Measurements from ENCODE around the gene TMTC2.

Gene TMTC2

GRCh38 chr12:83018088-83018487, 331.4 kb downstream of the TMTC2 start:
- no peak for DNase-seq
- no peaks in the 10 kb centered on the region for H3K36me3 ChIP-seq
- no peak overlapping the region for H3K27ac ChIP-seq
- H3K9me3 ChIP-seq (ENCODE audit: severe bottlenecking) = no peaks in the 10 kb centered on the region
- no peak overlapping the region for H3K4me3 ChIP-seq (ENCODE audit: low read depth, low read length)
- TF ChIP-seq, protein P1, sequence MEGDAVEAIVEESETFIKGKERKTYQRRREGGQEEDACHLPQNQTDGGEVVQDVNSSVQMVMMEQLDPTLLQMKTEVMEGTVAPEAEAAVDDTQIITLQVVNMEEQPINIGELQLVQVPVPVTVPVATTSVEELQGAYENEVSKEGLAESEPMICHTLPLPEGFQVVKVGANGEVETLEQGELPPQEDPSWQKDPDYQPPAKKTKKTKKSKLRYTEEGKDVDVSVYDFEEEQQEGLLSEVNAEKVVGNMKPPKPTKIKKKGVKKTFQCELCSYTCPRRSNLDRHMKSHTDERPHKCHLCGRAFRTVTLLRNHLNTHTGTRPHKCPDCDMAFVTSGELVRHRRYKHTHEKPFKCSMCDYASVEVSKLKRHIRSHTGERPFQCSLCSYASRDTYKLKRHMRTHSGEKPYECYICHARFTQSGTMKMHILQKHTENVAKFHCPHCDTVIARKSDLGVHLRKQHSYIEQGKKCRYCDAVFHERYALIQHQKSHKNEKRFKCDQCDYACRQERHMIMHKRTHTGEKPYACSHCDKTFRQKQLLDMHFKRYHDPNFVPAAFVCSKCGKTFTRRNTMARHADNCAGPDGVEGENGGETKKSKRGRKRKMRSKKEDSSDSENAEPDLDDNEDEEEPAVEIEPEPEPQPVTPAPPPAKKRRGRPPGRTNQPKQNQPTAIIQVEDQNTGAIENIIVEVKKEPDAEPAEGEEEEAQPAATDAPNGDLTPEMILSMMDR (IDR thresholded peaks at IDR 0.05; ENCODE audit: low read depth, low read length) = no peak
- no peaks in the 10 kb centered on the region for H3K27me3 ChIP-seq (ENCODE audit: insufficient read depth, low read depth, severe bottlenecking)

DNA sequence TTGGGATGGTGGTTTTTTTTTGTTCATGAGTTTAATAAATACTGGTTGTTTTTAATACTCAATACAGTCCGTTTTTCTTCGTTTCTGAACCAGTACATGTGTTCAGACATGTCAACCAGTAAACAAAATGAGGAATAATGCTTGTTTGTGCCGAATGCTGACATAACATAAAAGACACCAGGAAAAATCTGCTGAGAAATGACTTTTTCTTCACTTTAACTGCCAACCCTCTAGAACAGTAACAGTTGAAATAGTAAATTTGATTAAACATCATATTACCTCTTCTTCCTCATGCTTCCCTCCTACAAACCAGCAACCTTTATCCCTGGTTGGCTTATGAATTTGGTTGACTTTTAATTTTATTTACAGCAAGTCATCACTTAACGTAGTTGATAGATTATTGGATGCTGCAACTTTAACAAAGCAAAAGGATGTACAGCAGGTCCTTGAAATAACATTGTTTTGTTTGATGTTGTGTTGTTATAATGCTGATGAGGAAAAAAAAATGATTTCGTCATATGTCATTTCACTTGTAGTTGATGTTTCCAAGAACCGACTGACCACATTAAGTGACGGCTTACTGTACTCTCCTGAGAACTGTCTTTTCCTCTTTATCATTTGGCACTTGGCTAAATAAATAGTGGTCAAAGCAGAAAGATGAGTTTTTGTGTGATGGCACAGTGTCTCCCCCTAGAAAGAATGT, 340.5 kb downstream of the TMTC2 start:
- TF ChIP-seq, protein P1 (IDR thresholded peaks at IDR 0.05; ENCODE audit: low read depth, low read length) = no peak
- H3K36me3 ChIP-seq = no peaks in the 10 kb centered on the region
- DNase-seq = no peak
- H3K27me3 ChIP-seq (ENCODE audit: insufficient read depth, low read depth, severe bottlenecking) = no peaks in the 10 kb centered on the region
- no peak overlapping the region for H3K27ac ChIP-seq
- H3K4me3 ChIP-seq (ENCODE audit: low read depth, low read length) = no peak overlapping the region
- H3K9me3 ChIP-seq (ENCODE audit: severe bottlenecking) = no peaks in the 10 kb centered on the region

DNA sequence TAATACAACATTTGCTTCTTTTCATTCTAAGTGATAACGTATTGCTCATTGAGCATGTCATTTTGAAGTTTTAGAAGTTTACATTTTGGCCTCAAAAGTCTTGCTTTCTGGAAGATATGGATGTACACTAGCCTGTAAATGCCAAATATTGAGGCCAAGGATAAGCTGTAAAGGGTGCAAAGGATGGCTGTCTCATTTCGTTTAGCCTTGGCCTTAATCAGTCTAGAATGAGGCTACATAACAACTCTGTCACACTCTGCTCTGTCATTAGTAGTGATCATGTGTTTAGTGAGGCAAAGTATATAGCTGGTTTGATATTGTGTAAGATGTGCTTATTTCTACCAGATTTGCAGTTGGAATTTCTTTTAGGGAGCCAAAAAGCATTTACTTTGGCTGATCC, 344.5 kb downstream of the TMTC2 start:
- Histone ChIP-seq H3K4me3 (ENCODE audit: low read depth, low read length) (no peak overlapping the region), H3K27ac (no peak overlapping the region), H3K36me3 (no peaks in the 10 kb centered on the region), H3K9me3 (ENCODE audit: severe bottlenecking) (no peaks in the 10 kb centered on the region), H3K27me3 (ENCODE audit: insufficient read depth, low read depth, severe bottlenecking) (no peaks in the 10 kb centered on the region)
- no peak for DNase-seq
- TF ChIP-seq, protein P1 (IDR thresholded peaks at IDR 0.05; ENCODE audit: low read depth, low read length) = no peak

GRCh38 chr12:83036847-83037246, 350.1 kb downstream of the TMTC2 start:
- H3K27me3 ChIP-seq (ENCODE audit: insufficient read depth, low read depth, severe bottlenecking) = no peaks in the 10 kb centered on the region
- H3K4me3 ChIP-seq (ENCODE audit: low read depth, low read length) = no peak overlapping the region
- DNase-seq = no peak
- TF ChIP-seq, protein P1 (IDR thresholded peaks at IDR 0.05; ENCODE audit: low read depth, low read length) = no peak
- no peak overlapping the region for H3K27ac ChIP-seq
- no peaks in the 10 kb centered on the region for H3K9me3 ChIP-seq (ENCODE audit: severe bottlenecking)
- H3K36me3 ChIP-seq = no peaks in the 10 kb centered on the region

- Histone ChIP-seq H3K27me3 (ENCODE audit: insufficient read depth, low read depth, severe bottlenecking) (no peaks in the 10 kb centered on the region), H3K36me3 (no peaks in the 10 kb centered on the region), H3K4me3 (ENCODE audit: low read depth, low read length) (no peak overlapping the region), H3K9me3 (ENCODE audit: severe bottlenecking) (no peaks in the 10 kb centered on the region), H3K27ac (no peak overlapping the region)
- TF ChIP-seq, protein P1 (IDR thresholded peaks at IDR 0.05; ENCODE audit: low read depth, low read length) = no peak
- DNase-seq = no peak
Measured at GRCh38 chr12:83039413-83039812, 352.7 kb downstream of the TMTC2 start.

GRCh38 chr12:83040339-83040738, 353.6 kb downstream of the TMTC2 start:
- TF ChIP-seq, protein P1 (IDR thresholded peaks at IDR 0.05; ENCODE audit: low read depth, low read length) = no peak
- H3K36me3 ChIP-seq = no peaks in the 10 kb centered on the region
- DNase-seq = no peak
- no peak overlapping the region for H3K27ac ChIP-seq
- no peaks in the 10 kb centered on the region for H3K9me3 ChIP-seq (ENCODE audit: severe bottlenecking)
- H3K27me3 ChIP-seq (ENCODE audit: insufficient read depth, low read depth, severe bottlenecking) = no peaks in the 10 kb centered on the region
- H3K4me3 ChIP-seq (ENCODE audit: low read depth, low read length) = no peak overlapping the region

All from WERI-Rb-1 (cell line).